OCI-LY7 (cell line): ENCODE results near the gene JPT1. TPM values are rescaled to one million over a fixed set of nuclear protein-coding genes. Genes with fewer than 3 reads are reported as not detected.
"Not testable (repeated sequence)": the region's sequence is repeated elsewhere in the genome, so short reads cannot be mapped to it uniquely, and the experiment has no call there.

ENCODE experiments used
- BruUV-seq: library from RNA; stranded (reverse); fragments of 400-500 nt; replicated peaks from 2 replicates; lab custom pipeline; 2021; lab: Mats Ljungman, UMichigan
- CTCF ChIA-PET: fragments of 300-600 bp; sonication (Branson Sonifier 250); formaldehyde crosslinking; loops from one replicate; lab custom pipeline; 2022; ENCODE audit warnings: antibody characterized with exemption; ENCODE audit not compliant: unreplicated experiment; lab: Charles Lee
- POLR2A ChIA-PET: fragments of 300-600 bp; sonication (Branson Sonifier 250); formaldehyde crosslinking; loops from one replicate; lab custom pipeline; 2022; ENCODE audit warnings: antibody characterized with exemption; lab: Charles Lee
- DNase-seq: peaks from one replicate; pipeline ENCODE4 v3.0.0-alpha.2; 2015; ENCODE audit warnings: low spot score
- H2AFZ ChIP-seq: fragments of 200-600 bp; sonication (generic), shearing (Covaris generic); 2 replicates; pipeline ENCODE4 v1.6.1; 2014; ENCODE audit warnings: mild to moderate bottlenecking, antibody characterized with exemption, low read length, moderate library complexity
- H3K27ac ChIP-seq: fragments of 200-600 bp; sonication (generic); 2 replicates; pipeline ENCODE4 v1.5.1; 2014; ENCODE audit warnings: mixed run types, low read depth, mild to moderate bottlenecking, moderate library complexity, low read length, inconsistent platforms; ENCODE audit not compliant: poor library complexity, severe bottlenecking
- H3K36me3 ChIP-seq: fragments of 200-600 bp; sonication (generic); 2 replicates; pipeline ENCODE4 v1.6.1; 2014; ENCODE audit warnings: mild to moderate bottlenecking, antibody characterized with exemption, low read length, moderate library complexity, mixed read lengths; ENCODE audit not compliant: insufficient read depth
- H3K4me1 ChIP-seq: fragments of 200-600 bp; sonication (generic); 2 replicates; pipeline ENCODE4 v1.5.1; 2014; ENCODE audit warnings: mild to moderate bottlenecking, low read length; ENCODE audit not compliant: insufficient read depth, poor library complexity, severe bottlenecking
- H3K4me2 ChIP-seq: fragments of 200-600 bp; sonication (generic); 2 replicates; pipeline ENCODE4 v1.6.1; 2014; ENCODE audit warnings: mild to moderate bottlenecking, low read length
- H3K4me3 ChIP-seq: fragments of 200-600 bp; sonication (generic); 2 replicates; pipeline ENCODE4 v1.5.1; 2014; ENCODE audit warnings: mild to moderate bottlenecking, low read depth, low read length; ENCODE audit not compliant: poor library complexity, severe bottlenecking
- H3K79me2 ChIP-seq: fragments of 200-600 bp; sonication (generic); 2 replicates; pipeline ENCODE4 v1.6.1; 2016; ENCODE audit warnings: low read depth, mild to moderate bottlenecking, low read length, moderate library complexity, mixed read lengths; ENCODE audit not compliant: insufficient read depth
- H3K9me2 ChIP-seq: fragments of 200-600 bp; sonication (generic); 2 replicates; pipeline ENCODE4 v1.6.1; 2016; ENCODE audit warnings: mild to moderate bottlenecking, low read length, mixed read lengths; ENCODE audit not compliant: insufficient read depth
- H3K9me3 ChIP-seq: fragments of 200-600 bp; sonication (generic); 2 replicates; pipeline ENCODE4 v1.6.1; 2014; ENCODE audit warnings: mild to moderate bottlenecking, mixed run types, low read length, mixed read lengths
- H4K20me1 ChIP-seq: fragments of 200-600 bp; sonication (generic); 2 replicates; pipeline ENCODE4 v1.6.1; 2014; ENCODE audit warnings: mild to moderate bottlenecking, antibody characterized with exemption, low read length, moderate library complexity, mixed read lengths; ENCODE audit not compliant: insufficient read depth
- EZH2phosphoT487 ChIP-seq: fragments of 200-600 bp; sonication (generic); IDR thresholded peaks from 2 replicates; pipeline ENCODE4 v1.6.1; 2018; ENCODE audit warnings: low read depth, borderline replicate concordance, mild to moderate bottlenecking, mixed run types, antibody characterized with exemption, low read length, moderate library complexity, mixed read lengths
- intact Hi-C: fragments of 100-400 bp; cut with micrococcal nuclease; formaldehyde crosslinking; loops from one replicate; pipeline ENCODE4 v1.10.0; 2022; ENCODE audit not compliant: unreplicated experiment
- total RNA-seq, 2 experiments: library from RNA; depleted of rRNA in 1 of 2; stranded (reverse); fragments of >200 nt in 1 of 2; shearing (Covaris generic) in 1 of 2; gene quantifications; 2 replicates each; pipeline ENCODE4 v1.2.3, GENCODE V29; 2014 to 2022
- TF ChIP-seq, protein P1 (sequence below): fragments of 200-600 bp; sonication (generic); conservative IDR thresholded peaks from 2 replicates; pipeline ENCODE4 v1.5.1; 2014; ENCODE audit warnings: mild to moderate bottlenecking, antibody characterized with exemption, low read length, moderate library complexity, mixed read lengths

The JPT1 gene
- total RNA-seq, 2 experiments from 2014 or later: 121 to 251 TPM

- POLR2A ChIA-PET: interaction anchor here (0.8 kb wide), 1 partner anchor 13 kb away, joined by 4 read pairs; no protein-coding TSS in a partner anchor
- no peak for TF ChIP-seq EZH2phosphoT487
- TF ChIP-seq, protein P1, sequence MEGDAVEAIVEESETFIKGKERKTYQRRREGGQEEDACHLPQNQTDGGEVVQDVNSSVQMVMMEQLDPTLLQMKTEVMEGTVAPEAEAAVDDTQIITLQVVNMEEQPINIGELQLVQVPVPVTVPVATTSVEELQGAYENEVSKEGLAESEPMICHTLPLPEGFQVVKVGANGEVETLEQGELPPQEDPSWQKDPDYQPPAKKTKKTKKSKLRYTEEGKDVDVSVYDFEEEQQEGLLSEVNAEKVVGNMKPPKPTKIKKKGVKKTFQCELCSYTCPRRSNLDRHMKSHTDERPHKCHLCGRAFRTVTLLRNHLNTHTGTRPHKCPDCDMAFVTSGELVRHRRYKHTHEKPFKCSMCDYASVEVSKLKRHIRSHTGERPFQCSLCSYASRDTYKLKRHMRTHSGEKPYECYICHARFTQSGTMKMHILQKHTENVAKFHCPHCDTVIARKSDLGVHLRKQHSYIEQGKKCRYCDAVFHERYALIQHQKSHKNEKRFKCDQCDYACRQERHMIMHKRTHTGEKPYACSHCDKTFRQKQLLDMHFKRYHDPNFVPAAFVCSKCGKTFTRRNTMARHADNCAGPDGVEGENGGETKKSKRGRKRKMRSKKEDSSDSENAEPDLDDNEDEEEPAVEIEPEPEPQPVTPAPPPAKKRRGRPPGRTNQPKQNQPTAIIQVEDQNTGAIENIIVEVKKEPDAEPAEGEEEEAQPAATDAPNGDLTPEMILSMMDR: no peak
- H2AFZ ChIP-seq: no peak overlapping the region
- no TSS peak for BruUV-seq
- H3K79me2 ChIP-seq: peaks cover 17% of the 10 kb centered on the region
- CTCF ChIA-PET: interaction anchor here (3.4 kb wide), 1 partner anchor 14 kb away, joined by 26 read pairs; no protein-coding TSS in a partner anchor
- no peak overlapping the region for H3K27ac ChIP-seq
- H3K4me2 ChIP-seq: no peak overlapping the region
- intact Hi-C loops: no loop called here
- peaks cover 23% of the 10 kb centered on the region; the same call in 1 of the 2 replicates for H3K36me3 ChIP-seq
- H3K4me3 ChIP-seq: no peak overlapping the region
- no peaks in the 10 kb centered on the region for H3K9me3 ChIP-seq
- no peak for DNase-seq
- H4K20me1 ChIP-seq: peaks cover 10% of the 10 kb centered on the region
- H3K9me2 ChIP-seq: no peaks in the 10 kb centered on the region
- peaks cover 36% of the 10 kb centered on the region for H3K4me1 ChIP-seq
These were observed 25.4 kb downstream of the JPT1 start for GRCh38 chr17:75128694-75129505.

DNA sequence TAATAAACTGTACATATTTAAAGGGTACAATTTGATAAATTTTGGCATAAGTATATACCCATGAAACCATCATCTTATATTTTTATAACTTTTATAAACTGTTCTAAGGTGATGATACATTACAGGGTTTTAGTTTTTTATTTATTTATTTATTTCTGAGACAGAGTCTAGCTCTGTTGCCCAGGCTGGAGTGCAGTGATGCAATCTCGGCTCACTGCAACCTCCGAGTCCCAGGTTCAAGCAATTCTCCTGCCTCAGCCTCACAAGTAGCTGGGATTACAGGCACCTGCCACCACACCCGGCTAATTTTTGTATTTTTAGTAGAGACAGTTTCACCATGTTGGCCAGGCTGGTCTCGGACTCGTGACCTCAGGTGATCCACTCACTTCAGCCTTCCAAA is 26.4 kb downstream of the JPT1 start:
- H3K9me2 ChIP-seq, BruUV-seq, intact Hi-C loops: not testable (repeated sequence)

GRCh38 chr17:75126954-75127353 is 27.4 kb downstream of the JPT1 start:
- H3K79me2 ChIP-seq: peaks cover 17% of the 10 kb centered on the region

More for the DNA sequence above, 26.4 kb downstream of the JPT1 start:
- DNase-seq, H3K27ac ChIP-seq, H3K4me3 ChIP-seq, H3K9me3 ChIP-seq, H2AFZ ChIP-seq, H3K4me2 ChIP-seq: not testable (repeated sequence)
- POLR2A ChIA-PET: interaction anchor here (2.0 kb wide), 1 partner anchor 13 kb away, joined by 6 read pairs; no protein-coding TSS in a partner anchor
- H4K20me1 ChIP-seq: peaks cover 10% of the 10 kb centered on the region
- H3K79me2 ChIP-seq: peaks cover 17% of the 10 kb centered on the region
- CTCF ChIA-PET: interaction anchor here (1.3 kb wide), 1 partner anchor 14 kb away, joined by 3 read pairs; no protein-coding TSS in a partner anchor
- peaks cover 32% of the 10 kb centered on the region for H3K4me1 ChIP-seq
- peaks cover 23% of the 10 kb centered on the region; the same call in 1 of the 2 replicates for H3K36me3 ChIP-seq

More at GRCh38 chr17:75126954-75127353, 27.4 kb downstream of the JPT1 start:
- Histone ChIP-seq H4K20me1 (peaks cover 10% of the 10 kb centered on the region), H3K36me3 (peaks cover 23% of the 10 kb centered on the region; the same call in 1 of the 2 replicates), H3K4me1 (peaks cover 22% of the 10 kb centered on the region), H2AFZ (no peak overlapping the region), H3K9me2 (no peaks in the 10 kb centered on the region), H3K9me3 (no peaks in the 10 kb centered on the region), H3K4me3 (no peak overlapping the region), H3K27ac (no peak overlapping the region), H3K4me2 (no peak overlapping the region)
- CTCF ChIA-PET: interaction anchor here (1.0 to 1.3 kb wide), 2 partner anchors 10 to 13 kb away, joined by 3 read pairs; no protein-coding TSS in a partner anchor
- no peak for TF ChIP-seq EZH2phosphoT487
- TF ChIP-seq, protein P1: no peak
- intact Hi-C loops: no loop called here
- BruUV-seq: no TSS peak
- no peak for DNase-seq
- POLR2A ChIA-PET: interaction anchor here (0.7 to 2.0 kb wide), 4 partner anchors 12 to 176 kb away, joined by 3 to 6 read pairs (median 4); no protein-coding TSS in a partner anchor
